GM21717 (cell line): ENCODE measurements around the gene FAM149B1.
"Not testable (repeated sequence)": the region's sequence is repeated elsewhere in the genome, so short reads cannot be mapped to it uniquely, and the experiment has no call there.

Source experiments
- ATAC-seq: cut with Tn5 transposase; IDR thresholded peaks from one replicate; pipeline ENCODE4 v1.9.1; 2021; ENCODE audit warnings: mild to moderate bottlenecking, moderate library complexity; ENCODE audit not compliant: unreplicated experiment

FAM149B1 gene

DNA sequence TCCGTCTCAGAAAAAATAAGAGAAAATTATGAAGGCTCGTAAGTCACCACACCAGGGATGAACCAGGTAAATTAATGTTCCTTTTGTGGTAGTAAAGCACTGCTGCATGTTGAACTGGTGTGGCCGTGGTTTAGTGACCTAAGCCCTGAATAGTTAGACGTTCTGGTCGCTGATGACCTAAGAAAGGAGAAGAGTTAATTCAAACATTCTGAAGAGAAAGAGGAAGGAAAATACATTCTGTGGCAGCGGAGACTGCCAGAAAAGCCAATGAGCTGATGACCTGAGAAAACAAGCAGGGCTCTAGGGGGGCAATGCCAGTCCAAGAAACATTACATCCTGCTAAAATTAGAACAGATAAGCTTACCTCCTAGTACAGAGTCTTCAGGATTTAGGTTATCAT lies 61.6 kb downstream of the FAM149B1 start:
- ATAC-seq: no peak

- ATAC-seq: no peak
These were observed 65.0 kb downstream of the FAM149B1 start for GRCh38 chr10:73232887-73233286.

DNA sequence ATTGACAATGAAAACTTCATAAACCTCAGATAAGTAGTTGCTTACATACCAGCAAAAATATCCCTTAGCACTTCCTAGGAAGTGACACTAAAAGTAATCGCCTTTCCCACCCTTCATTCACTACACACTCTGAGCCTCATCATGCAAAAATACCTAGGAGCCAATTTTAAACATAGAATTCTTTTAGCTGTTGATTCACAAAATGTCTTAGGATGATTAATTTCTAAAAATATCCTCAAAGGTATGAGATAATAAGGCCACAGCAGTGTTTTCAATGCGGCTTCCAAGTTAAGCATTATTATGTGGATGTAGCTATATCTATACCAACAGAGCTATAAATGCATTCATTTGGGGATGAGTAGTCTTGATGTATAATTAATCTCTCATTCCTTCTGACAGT lies 66.0 kb downstream of the FAM149B1 start:
- no peak for ATAC-seq

DNA sequence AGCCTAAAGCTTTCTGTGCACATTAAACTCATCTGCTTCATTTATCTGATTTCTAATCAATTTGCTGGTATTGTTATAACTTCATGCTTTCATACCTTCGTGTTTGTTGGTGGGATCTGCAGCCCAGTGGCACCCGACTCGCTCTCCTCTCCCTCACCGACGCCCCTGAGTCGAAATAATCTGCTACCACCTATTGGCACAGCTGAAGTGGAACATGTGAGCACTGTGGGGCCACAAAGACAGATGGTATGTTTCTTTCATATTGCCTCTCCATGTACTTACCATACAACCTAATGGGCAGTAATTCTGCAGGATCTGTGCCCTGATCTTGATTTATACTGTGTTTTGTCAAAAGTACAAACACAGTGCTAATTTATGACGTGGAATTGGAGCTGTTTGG lies 66.8 kb downstream of the FAM149B1 start:
- ATAC-seq: no peak

GRCh38 chr10:73238990-73239566 lies 71.2 kb downstream of the FAM149B1 start:
- ATAC-seq: no peak

GRCh38 chr10:73239908-73240307 lies 72.0 kb downstream of the FAM149B1 start:
- no peak for ATAC-seq

GRCh38 chr10:73244866-73245477 lies 77.1 kb downstream of the FAM149B1 start:
- ATAC-seq: no peak

DNA sequence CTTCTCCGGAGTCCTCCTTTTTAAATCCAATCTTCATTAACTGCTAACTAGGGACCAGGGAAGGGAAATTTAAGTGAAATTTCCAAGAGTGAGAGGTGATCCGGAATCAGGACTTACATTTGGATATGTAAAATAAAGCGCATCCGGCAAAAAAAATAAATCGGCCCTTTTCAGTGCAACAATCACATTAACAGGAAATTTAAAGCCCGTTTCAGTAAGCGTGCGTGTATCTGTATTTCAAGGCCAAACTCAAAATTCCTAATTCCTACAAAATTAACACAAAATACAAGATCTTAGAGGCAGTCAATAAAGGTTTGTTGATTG lies 78.4 kb downstream of the FAM149B1 start:
- ATAC-seq: no peak

GRCh38 chr10:73246646-73247508 lies 79.0 kb downstream of the FAM149B1 start, which contains the start of gene DNAJC9:
Gene DNAJC9 (minus strand): TSS chr10:73247255. CDS start chr10:73247189, 66 bp downstream.
- ATAC-seq: peak; percentile 68

DNA sequence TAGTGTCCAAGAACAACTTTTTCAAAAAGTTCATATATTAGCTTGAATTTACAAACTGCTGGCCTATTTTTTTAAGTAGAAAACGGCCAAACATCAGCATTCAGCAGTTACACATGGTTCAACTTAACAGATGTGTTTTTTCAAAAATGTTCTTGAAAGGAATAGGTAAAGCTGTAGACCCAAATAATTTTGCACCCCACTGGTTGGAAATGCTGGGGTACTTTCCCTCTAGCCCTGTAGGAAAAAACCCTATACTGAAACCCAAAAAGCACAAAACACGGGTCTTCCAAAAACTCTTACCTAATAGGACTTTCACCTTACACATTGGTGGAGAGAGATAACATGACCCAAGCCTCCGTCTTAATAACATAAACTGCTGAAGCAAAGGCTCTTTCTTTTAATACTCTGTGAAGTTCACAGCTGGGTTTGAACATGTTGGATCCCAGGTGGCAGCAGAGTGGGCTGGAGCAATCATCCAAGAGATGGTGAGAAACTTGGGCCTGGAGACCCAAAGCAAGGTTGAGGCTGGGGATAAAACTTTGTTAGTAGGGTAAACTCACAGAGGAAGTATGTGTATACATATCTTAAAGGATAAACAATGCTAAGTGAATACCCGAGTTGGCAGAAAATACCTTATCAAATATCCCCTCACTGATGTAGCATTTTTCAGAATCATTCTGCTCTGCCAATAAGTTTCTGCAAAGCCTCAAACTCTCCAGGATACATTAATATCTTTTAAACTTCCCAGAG lies 79.8 kb downstream of the FAM149B1 start:
- no peak for ATAC-seq

DNA sequence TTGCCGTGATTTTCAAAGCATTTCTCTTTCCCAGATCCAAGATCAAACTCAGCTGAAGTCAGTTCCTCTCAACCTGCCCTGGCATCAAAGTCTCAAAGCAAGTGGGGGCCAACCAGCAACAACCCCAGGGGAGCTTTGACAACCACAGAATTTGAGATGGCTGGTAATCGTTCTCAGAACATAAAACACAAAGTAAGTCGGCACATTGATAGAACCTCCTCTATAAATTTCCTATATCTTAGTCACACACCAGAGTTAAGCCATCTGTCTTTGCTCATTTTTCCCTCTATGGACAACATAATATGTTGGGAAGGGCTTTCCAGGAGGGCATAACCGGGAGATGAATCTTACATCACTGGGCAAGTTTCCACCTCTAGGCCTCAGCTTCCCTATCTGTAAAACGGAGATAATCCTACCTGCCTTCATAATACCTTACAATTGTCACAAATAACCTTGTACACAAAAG lies 80.4 kb downstream of the FAM149B1 start:
- no peak for ATAC-seq

- ATAC-seq: peak; percentile 37
These were observed 83.9 kb downstream of the FAM149B1 start for GRCh38 chr10:73251683-73252444.

DNA sequence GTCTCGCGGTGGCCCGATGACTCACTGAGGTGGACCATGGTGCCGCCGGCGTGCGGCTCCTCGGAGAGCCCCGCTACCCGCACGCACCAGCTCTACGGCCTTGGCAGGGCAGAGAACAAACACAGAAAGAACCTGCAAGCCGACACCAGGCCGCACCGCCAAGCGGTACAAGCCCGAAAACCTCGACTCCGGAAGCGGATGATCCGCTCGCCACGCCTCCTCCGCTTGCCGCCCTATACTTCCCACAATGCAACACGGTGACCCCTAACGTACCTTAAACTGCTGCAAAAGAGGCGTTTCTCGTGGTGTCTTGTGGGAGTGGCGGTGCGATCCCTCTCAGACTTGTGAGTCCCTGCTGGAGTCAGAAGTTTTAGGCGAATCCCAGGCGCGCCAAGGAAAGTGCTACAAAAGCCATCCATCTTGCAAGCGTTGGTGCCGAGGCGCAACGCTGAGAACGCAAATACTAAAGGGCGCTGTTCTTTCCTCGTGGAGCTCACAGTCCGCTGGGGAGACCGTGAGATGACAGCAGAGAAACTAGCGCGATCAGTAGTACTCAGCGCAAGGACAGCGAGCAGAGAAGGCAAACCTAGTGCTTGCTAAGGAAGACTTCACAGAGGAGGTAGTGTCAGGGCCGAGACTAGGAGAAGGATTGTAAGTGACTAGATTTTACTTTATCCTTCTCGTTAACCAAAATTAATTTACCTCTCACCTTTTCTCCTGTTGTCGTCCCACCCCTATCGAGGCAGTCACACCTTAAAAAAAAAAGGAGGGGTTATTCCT lies 84.7 kb downstream of the FAM149B1 start, which contains the start of gene MRPS16:
Gene MRPS16, minus strand, starts transcription at position 200 of the 780 bp plus-strand sequence. Its CDS starts 162 bp downstream, at position 38.
- peak; percentile 63 for ATAC-seq

DNA sequence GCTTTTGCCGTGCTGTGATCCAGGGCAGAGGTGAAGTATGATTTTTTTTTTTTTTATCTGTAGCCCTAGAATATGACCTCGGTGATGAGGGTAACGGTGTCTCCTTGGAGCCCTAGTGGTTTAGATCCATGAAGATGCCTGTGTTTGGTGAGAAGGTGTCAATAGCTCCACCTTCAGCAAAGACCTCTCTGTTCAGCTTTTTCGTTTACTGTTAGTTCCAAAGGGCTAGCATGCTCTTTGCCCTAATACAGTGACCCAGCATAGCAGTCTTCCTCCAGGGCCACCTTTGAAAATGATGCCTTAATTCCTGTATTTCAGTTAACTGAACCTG lies 85.3 kb downstream of the FAM149B1 start:
- ATAC-seq: no peak

- not testable (repeated sequence) for ATAC-seq
These were observed 90.7 kb downstream of the FAM149B1 start for GRCh38 chr10:73258612-73259011.

DNA sequence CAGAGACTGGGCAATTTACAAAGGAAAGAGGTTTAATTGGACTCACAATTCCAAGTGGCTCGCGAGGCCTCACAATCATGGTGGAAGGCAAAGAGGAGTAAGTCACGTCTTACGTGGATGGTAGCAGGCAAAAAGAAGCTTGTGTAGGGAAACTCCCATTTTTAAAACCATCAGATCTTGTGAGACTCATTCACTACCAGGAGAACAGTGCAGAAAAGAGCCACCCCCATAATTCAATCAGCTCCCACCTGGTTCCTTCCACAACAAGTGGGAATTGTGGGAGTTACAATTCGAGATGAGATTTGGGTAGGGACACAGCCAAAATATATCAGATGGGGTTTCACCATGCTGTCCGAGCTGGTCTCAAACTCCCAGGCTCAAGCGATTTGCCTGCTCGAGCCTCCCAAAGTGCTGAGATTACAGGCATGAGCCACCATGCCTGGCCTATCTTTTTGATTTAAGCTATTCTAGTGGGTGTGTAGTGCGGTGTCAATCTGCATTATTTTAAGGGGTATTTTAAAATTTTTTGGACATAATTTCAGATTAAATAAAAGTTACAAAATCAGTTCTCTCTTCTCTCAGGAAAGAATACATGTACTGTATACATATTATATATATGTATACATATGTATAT lies 93.6 kb downstream of the FAM149B1 start:
- ATAC-seq: no peak

DNA sequence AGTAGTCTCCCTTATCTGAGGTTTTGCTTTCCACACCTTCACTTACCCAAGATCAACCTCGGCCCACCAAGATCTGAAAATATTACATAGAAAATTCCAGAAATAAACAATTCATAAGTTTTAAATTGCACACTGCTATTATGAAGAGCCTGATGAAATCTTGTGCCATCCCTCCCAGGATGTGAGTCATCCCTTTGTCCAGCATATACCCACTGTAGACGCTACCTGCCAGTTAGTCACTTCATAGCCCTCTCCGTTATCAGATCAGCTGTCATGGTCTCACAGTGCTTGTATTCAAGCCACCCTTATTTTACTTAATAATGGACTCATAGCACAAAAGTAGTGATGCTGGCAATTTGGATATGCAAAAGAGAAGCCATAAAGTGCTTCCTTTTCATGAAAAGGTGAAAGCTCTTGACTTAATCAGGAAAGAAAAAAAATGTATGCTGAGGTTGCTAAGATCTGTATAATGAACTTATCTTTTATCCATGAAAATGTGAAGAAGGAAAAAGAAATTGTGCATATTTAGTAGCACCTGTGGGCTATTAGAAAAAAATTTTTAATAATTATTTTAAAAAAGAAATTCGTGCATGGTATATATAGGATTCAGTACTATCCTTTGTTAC lies 94.3 kb downstream of the FAM149B1 start:
- no peak for ATAC-seq

- no peak for ATAC-seq
These were observed 95.1 kb downstream of the FAM149B1 start for GRCh38 chr10:73262880-73263555.
